Peyer's patch (tissue), 4 donors: ENCODE measurements around the gene TIMM17A.

Experiments used
- POLR2A ChIP-seq, 2 donors: fragments of 450-650 bp; IDR thresholded peaks; one replicate each; pipeline ENCODE4 v1.5.1; 2017; ENCODE audit warnings: antibody characterized with exemption in 2 of 2, mild to moderate bottlenecking in 2 of 2, moderate library complexity in 2 of 2
- TF ChIP-seq, protein P1 (sequence below), 6 experiments: fragments of 450-650 bp in 4 of 6; fragments of 200-600 bp in 2 of 6; sonication (generic) in 1 of 6; IDR thresholded peaks; one replicate each; pipeline ENCODE4 v1.5.1; 2017 to 2019; ENCODE audit warnings: antibody characterized with exemption in 6 of 6, mild to moderate bottlenecking in 3 of 6, moderate library complexity in 1 of 6

DNA sequence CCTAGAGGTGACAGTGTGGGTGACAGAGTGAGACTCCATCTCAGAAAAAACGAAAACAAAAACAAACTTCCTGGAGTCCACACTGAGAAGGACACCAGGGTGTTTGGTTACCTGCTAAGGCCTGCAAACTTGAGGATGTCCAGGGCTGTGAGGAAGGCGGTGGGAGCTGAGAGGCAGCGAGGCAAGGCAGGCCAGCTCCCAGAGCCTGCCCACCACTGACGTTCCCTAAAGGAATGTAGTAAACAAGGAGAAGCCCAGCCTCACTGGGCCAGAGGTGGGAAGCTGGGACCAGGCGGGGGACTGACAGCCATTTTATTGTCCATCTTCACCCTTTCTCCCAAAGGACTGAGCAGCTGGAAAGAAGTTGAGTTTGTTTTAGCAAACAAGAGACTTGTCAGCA is 42.5 kb upstream of the TIMM17A start:
- TF ChIP-seq, protein P1, sequence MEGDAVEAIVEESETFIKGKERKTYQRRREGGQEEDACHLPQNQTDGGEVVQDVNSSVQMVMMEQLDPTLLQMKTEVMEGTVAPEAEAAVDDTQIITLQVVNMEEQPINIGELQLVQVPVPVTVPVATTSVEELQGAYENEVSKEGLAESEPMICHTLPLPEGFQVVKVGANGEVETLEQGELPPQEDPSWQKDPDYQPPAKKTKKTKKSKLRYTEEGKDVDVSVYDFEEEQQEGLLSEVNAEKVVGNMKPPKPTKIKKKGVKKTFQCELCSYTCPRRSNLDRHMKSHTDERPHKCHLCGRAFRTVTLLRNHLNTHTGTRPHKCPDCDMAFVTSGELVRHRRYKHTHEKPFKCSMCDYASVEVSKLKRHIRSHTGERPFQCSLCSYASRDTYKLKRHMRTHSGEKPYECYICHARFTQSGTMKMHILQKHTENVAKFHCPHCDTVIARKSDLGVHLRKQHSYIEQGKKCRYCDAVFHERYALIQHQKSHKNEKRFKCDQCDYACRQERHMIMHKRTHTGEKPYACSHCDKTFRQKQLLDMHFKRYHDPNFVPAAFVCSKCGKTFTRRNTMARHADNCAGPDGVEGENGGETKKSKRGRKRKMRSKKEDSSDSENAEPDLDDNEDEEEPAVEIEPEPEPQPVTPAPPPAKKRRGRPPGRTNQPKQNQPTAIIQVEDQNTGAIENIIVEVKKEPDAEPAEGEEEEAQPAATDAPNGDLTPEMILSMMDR (IDR thresholded peaks at IDR 0.05): no peak
- no peak for TF ChIP-seq POLR2A (IDR thresholded peaks at IDR 0.05)
